CD4-positive, alpha-beta T cell (primary cell): ENCODE measurements around the gene WWOX. TPM values are rescaled to one million over a fixed set of nuclear protein-coding genes. Genes with fewer than 3 reads are reported as not detected.

Experiments
- ATAC-seq: fragments of 200-7000 bp; cut with Tn5 transposase; one replicate; pipeline ENCODE4 v1.10.0; 2022; ENCODE audit warnings: mild to moderate bottlenecking; ENCODE audit not compliant: poor library complexity
- CTCF ChIA-PET: fragments of 350-600 bp; sonication (Branson Sonifier 250); formaldehyde crosslinking; loops from one replicate; lab custom pipeline; 2021; ENCODE audit warnings: antibody characterized with exemption, inconsistent platforms; lab: Charles Lee
- POLR2A ChIA-PET: fragments of 350-600 bp; sonication (Branson Sonifier 250); formaldehyde crosslinking; loops from one replicate; lab custom pipeline; 2021; ENCODE audit warnings: antibody characterized with exemption, inconsistent platforms; lab: Charles Lee
- DNase-seq, 14 experiments: peaks; one replicate each; pipeline ENCODE4 v3.0.0-alpha.2; 2013 to 2020; ENCODE audit warnings: mixed read lengths in 2 of 14
- H3K27ac ChIP-seq, 2 donors: one replicate each; pipeline versions ENCODE4 v1.5.1 to v1.7.0; 2013; ENCODE audit warnings: low read length in 2 of 2, low read depth in 1 of 2, mild to moderate bottlenecking in 1 of 2
- H3K27me3 ChIP-seq, 2 experiments: 1 replicate in 1 of 2; 2 replicates in 1 of 2; pipeline versions ENCODE4 v1.6.1 to v1.7.0; 2013; ENCODE audit warnings: low read length in 2 of 2, control low read depth in 1 of 2, mild to moderate bottlenecking in 1 of 2, moderate library complexity in 1 of 2; ENCODE audit not compliant: insufficient read depth in 2 of 2, control insufficient read depth in 1 of 2
- H3K36me3 ChIP-seq: one replicate; pipeline ENCODE4 v1.6.1; 2013; ENCODE audit warnings: low read length, control low read depth; ENCODE audit not compliant: insufficient read depth
- H3K4me1 ChIP-seq: one replicate; pipeline ENCODE4 v1.6.1; 2013; ENCODE audit warnings: low read length, control low read depth; ENCODE audit not compliant: insufficient read depth
- H3K4me3 ChIP-seq: one replicate; pipeline ENCODE4 v1.5.1; 2013; ENCODE audit warnings: mild to moderate bottlenecking, low read length, moderate library complexity
- H3K9me3 ChIP-seq, 2 experiments: 1 replicate in 1 of 2; 2 replicates in 1 of 2; pipeline versions ENCODE4 v1.6.1 to v1.7.0; 2013; ENCODE audit warnings: low read length in 2 of 2, mild to moderate bottlenecking in 2 of 2, control low read depth in 1 of 2, moderate library complexity in 1 of 2; ENCODE audit not compliant: control insufficient read depth in 1 of 2, insufficient read depth in 1 of 2
- H3K27ac Mint-ChIP-seq: one replicate; pipeline ENCODE4 v1.8.0; 2020; ENCODE audit warnings: mixed read lengths
- H3K27me3 Mint-ChIP-seq: one replicate; pipeline ENCODE4 v1.8.0; 2021; ENCODE audit warnings: mixed read lengths
- H3K36me3 Mint-ChIP-seq: one replicate; pipeline ENCODE4 v1.8.0; 2021; ENCODE audit warnings: low read depth, mixed read lengths
- H3K4me1 Mint-ChIP-seq: one replicate; pipeline ENCODE4 v1.8.0; 2021; ENCODE audit warnings: low read depth, mixed read lengths
- H3K4me3 Mint-ChIP-seq: one replicate; pipeline ENCODE4 v1.8.0; 2020; ENCODE audit warnings: mild to moderate bottlenecking, mixed read lengths
- H3K9me3 Mint-ChIP-seq: one replicate; pipeline ENCODE4 v1.8.0; 2020; ENCODE audit warnings: mixed read lengths
- intact Hi-C, 2 experiments: fragments of 100-400 bp; cut with DNase I in 1 of 2; cut with micrococcal nuclease in 1 of 2; formaldehyde crosslinking; loops; one replicate each; pipeline versions ENCODE4 v1.15.1 to v1.9.0; 2023 to 2025; cut with DNase I, micrococcal nuclease
- total RNA-seq, 174 experiments: library from RNA in 2 of 174; stranded (reverse) in 2 of 174; gene quantifications; one replicate each; pipeline ENCODE4 v1.2.3 and lab custom pipeline; 2021 to 2026
- TF ChIP-seq, protein P1 (sequence below): fragments of 200-600 bp; IDR thresholded peaks from one replicate; pipeline ENCODE4 v1.8.0; 2022; ENCODE audit warnings: antibody characterized with exemption, mild to moderate bottlenecking

WWOX gene
- total RNA-seq, 2 experiments from 2014 or later = 19.3 to 21.7 TPM

DNA sequence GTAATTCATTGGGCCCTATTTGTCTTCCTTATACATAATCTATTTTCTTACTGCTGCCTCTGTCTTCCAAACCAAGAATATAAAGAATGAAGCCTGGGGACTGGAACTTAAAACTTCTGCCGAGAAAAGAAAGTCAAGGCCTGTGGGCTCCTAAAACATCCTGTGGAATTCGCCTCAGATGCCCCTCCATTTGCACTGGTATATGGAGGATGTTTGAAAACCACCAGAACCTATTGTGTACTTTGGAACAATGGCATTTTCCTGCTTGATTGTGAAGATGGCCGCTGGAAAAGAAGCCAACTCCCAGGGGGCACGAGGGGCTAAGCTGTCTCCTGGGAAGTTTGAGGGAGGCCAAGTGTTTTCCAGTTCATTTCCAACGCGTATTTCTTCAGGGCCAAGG lies 122.4 kb downstream of the WWOX start:
- no peak for ATAC-seq
- no peak overlapping the region for H3K4me3 ChIP-seq
- H3K4me1 Mint-ChIP-seq = no peaks in the 10 kb centered on the region
- no peaks in the 10 kb centered on the region for H3K9me3 ChIP-seq
- H3K27me3 ChIP-seq = no peaks in the 10 kb centered on the region
- no peaks in the 10 kb centered on the region for H3K27me3 Mint-ChIP-seq
- no peak for DNase-seq
- ChIA-PET CTCF (no interaction called here), POLR2A (no interaction called here)
- TF ChIP-seq, protein P1, sequence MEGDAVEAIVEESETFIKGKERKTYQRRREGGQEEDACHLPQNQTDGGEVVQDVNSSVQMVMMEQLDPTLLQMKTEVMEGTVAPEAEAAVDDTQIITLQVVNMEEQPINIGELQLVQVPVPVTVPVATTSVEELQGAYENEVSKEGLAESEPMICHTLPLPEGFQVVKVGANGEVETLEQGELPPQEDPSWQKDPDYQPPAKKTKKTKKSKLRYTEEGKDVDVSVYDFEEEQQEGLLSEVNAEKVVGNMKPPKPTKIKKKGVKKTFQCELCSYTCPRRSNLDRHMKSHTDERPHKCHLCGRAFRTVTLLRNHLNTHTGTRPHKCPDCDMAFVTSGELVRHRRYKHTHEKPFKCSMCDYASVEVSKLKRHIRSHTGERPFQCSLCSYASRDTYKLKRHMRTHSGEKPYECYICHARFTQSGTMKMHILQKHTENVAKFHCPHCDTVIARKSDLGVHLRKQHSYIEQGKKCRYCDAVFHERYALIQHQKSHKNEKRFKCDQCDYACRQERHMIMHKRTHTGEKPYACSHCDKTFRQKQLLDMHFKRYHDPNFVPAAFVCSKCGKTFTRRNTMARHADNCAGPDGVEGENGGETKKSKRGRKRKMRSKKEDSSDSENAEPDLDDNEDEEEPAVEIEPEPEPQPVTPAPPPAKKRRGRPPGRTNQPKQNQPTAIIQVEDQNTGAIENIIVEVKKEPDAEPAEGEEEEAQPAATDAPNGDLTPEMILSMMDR = no peak
- no peak overlapping the region for H3K4me3 Mint-ChIP-seq
- H3K9me3 Mint-ChIP-seq = no peaks in the 10 kb centered on the region
- H3K36me3 Mint-ChIP-seq = no peaks in the 10 kb centered on the region
- no peaks in the 10 kb centered on the region for H3K4me1 ChIP-seq
- H3K27ac ChIP-seq = no peak overlapping the region
- intact Hi-C loops = no loop called here
- no peaks in the 10 kb centered on the region for H3K36me3 ChIP-seq
- no peak overlapping the region for H3K27ac Mint-ChIP-seq

DNA sequence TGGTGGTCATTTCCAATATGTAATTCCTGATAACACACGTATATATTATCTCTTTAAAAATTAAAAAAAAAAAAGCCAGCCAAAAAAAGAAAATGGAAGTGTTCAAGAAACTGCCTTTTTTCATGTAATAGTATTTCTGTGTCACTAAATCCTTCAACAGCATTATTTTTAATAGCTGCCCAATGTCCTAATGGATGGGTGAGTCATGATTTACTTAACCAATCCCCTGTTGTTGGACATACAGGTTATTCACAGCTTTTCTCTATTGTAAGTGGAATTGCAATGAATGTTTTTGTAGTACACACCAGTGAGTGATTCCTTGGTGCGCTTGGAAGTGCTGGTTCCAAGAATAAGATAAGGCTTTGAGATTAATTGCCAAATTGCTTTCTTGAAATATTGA lies 124.9 kb downstream of the WWOX start:
- Mint-ChIP-seq H3K4me1 (no peaks in the 10 kb centered on the region), H3K36me3 (no peaks in the 10 kb centered on the region), H3K9me3 (no peaks in the 10 kb centered on the region), H3K27me3 (no peaks in the 10 kb centered on the region), H3K27ac (no peak overlapping the region), H3K4me3 (no peak overlapping the region)
- no peak overlapping the region for H3K27ac ChIP-seq
- H3K4me3 ChIP-seq = no peak overlapping the region
- CTCF ChIA-PET = no interaction called here
- ATAC-seq = no peak
- H3K4me1 ChIP-seq = no peaks in the 10 kb centered on the region
- intact Hi-C loops = no loop called here
- TF ChIP-seq, protein P1 = no peak
- no peaks in the 10 kb centered on the region for H3K27me3 ChIP-seq
- POLR2A ChIA-PET = no interaction called here
- no peak for DNase-seq
- H3K9me3 ChIP-seq = no peaks in the 10 kb centered on the region
- H3K36me3 ChIP-seq = no peaks in the 10 kb centered on the region

DNA sequence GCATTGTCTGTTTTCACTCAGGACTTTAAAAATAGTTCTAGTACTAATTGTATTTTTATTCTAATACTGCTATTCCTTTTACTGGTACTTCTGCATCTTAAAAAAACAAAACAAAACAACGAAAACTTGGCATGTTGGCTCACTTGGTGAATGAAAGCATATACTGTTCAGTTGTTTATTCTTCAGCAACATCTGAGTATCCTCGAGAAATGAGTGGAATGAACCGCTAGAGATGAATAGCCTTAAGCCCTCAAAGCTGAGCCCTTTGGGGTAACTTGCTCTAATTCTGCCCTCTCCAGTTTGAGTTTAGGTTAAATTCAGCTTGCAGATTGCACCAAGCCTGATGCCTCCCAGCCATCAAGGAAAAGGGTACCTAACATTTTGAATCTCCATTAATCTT lies 126.5 kb downstream of the WWOX start:
- no peaks in the 10 kb centered on the region for H3K9me3 ChIP-seq
- intact Hi-C loops = no loop called here
- TF ChIP-seq, protein P1 = no peak
- no peak overlapping the region for H3K27ac Mint-ChIP-seq
- H3K4me1 ChIP-seq = no peaks in the 10 kb centered on the region
- no peak overlapping the region for H3K27ac ChIP-seq
- H3K36me3 ChIP-seq = no peaks in the 10 kb centered on the region
- H3K4me1 Mint-ChIP-seq = no peaks in the 10 kb centered on the region
- ATAC-seq = no peak
- ChIA-PET POLR2A (no interaction called here), CTCF (no interaction called here)
- no peak overlapping the region for H3K4me3 Mint-ChIP-seq
- H3K27me3 ChIP-seq = no peaks in the 10 kb centered on the region
- no peaks in the 10 kb centered on the region for H3K36me3 Mint-ChIP-seq
- H3K27me3 Mint-ChIP-seq = no peaks in the 10 kb centered on the region
- DNase-seq = no peak
- no peaks in the 10 kb centered on the region for H3K9me3 Mint-ChIP-seq
- H3K4me3 ChIP-seq = no peak overlapping the region
